ENCODE measurements around the gene THSD4.

The THSD4 gene

GRCh38 chr15:71494563-71495397, 379.5 kb downstream of the THSD4 start:
- no peak for DNase-seq (ENCODE audit: low read depth in 2 of 2)

GRCh38 chr15:71495398-71495780, 380.1 kb downstream of the THSD4 start:
- no peak for DNase-seq (ENCODE audit: low read depth in 2 of 2)

- no peak for DNase-seq (ENCODE audit: low read depth in 2 of 2)
Observed at GRCh38 chr15:71496336-71496955, 381.2 kb downstream of the THSD4 start.

GRCh38 chr15:71501344-71502076, 386.2 kb downstream of the THSD4 start:
- DNase-seq (ENCODE audit: low read depth in 2 of 2), result no peak

- no peak for DNase-seq (ENCODE audit: low read depth in 2 of 2)
Observed at GRCh38 chr15:71502077-71502432, 386.8 kb downstream of the THSD4 start.

- no peak for DNase-seq (ENCODE audit: low read depth in 2 of 2)
Observed at GRCh38 chr15:71505962-71506361, 390.7 kb downstream of the THSD4 start.

- no peak for DNase-seq (ENCODE audit: low read depth in 2 of 2)
Observed at GRCh38 chr15:71506946-71507345, 391.7 kb downstream of the THSD4 start.

GRCh38 chr15:71508081-71508682, 392.9 kb downstream of the THSD4 start:
- DNase-seq (ENCODE audit: low read depth in 2 of 2), result no peak

- DNase-seq (ENCODE audit: low read depth in 2 of 2), result no peak
Observed at GRCh38 chr15:71509139-71509538, 393.9 kb downstream of the THSD4 start.

- DNase-seq (ENCODE audit: low read depth in 2 of 2), result no peak
Observed at GRCh38 chr15:71510763-71511162, 395.5 kb downstream of the THSD4 start.

GRCh38 chr15:71511796-71512681, 396.8 kb downstream of the THSD4 start:
- no peak for DNase-seq (ENCODE audit: low read depth in 2 of 2)

- no peak for DNase-seq (ENCODE audit: low read depth in 2 of 2)
Observed at GRCh38 chr15:71512682-71513006, 397.4 kb downstream of the THSD4 start.

GRCh38 chr15:71515375-71516186, 400.3 kb downstream of the THSD4 start:
- DNase-seq (ENCODE audit: low read depth in 2 of 2), result no peak

- no peak for DNase-seq (ENCODE audit: low read depth in 2 of 2)
Observed at GRCh38 chr15:71517751-71518150, 402.5 kb downstream of the THSD4 start.

- DNase-seq (ENCODE audit: low read depth in 2 of 2), result no peak
Observed at GRCh38 chr15:71518661-71519060, 403.4 kb downstream of the THSD4 start.

GRCh38 chr15:71526060-71526820, 411.0 kb downstream of the THSD4 start:
- DNase-seq (ENCODE audit: low read depth in 2 of 2), result no peak

GRCh38 chr15:71529361-71529760, 414.1 kb downstream of the THSD4 start:
- DNase-seq (ENCODE audit: low read depth in 2 of 2), result no peak

- no peak for DNase-seq (ENCODE audit: low read depth in 2 of 2)
Observed at GRCh38 chr15:71530116-71530515, 414.8 kb downstream of the THSD4 start.

GRCh38 chr15:71532994-71533393, 417.7 kb downstream of the THSD4 start:
- no peak for DNase-seq (ENCODE audit: low read depth in 2 of 2)

- no peak for DNase-seq (ENCODE audit: low read depth in 2 of 2)
Observed at GRCh38 chr15:71538181-71538580, 422.9 kb downstream of the THSD4 start.
